Ammon's horn (tissue), 1 donor: ENCODE data around the gene PFN1.

ENCODE experiments used
- DNase-seq: peaks from one replicate; pipeline ENCODE4 v3.0.0-alpha.2; 2016; ENCODE audit warnings: low spot score

PFN1 gene

GRCh38 chr17:4896332-4897197 lies 51.8 kb downstream of the PFN1 start:
- DNase-seq: no peak

- DNase-seq: no peak
These were observed 52.5 kb downstream of the PFN1 start for GRCh38 chr17:4895657-4896331.
